HCT116 (cell line): ENCODE results near the gene PNMA6E. TPM values are rescaled to one million over a fixed set of nuclear protein-coding genes. Genes with fewer than 3 reads are reported as not detected.

Source experiments
- ATAC-seq: fragments of 200-7000 bp; cut with Tn5 transposase; 2 replicates; pipeline ENCODE4 v1.9.1; 2020; ENCODE audit warnings: mild to moderate bottlenecking, moderate library complexity
- BruUV-seq: library from RNA; stranded (reverse); fragments of 400-500 nt; replicated peaks from 2 replicates; lab custom pipeline; 2021; lab: Mats Ljungman, UMichigan
- CTCF ChIA-PET: fragments of 300-600 bp; sonication (Branson Sonifier 250); formaldehyde crosslinking; loops from one replicate; lab custom pipeline; 2021; ENCODE audit warnings: antibody characterized with exemption; lab: Charles Lee
- POLR2A ChIA-PET: fragments of 300-600, 350-600 bp; sonication (Branson Sonifier 250); formaldehyde crosslinking; loops from one replicate; lab custom pipeline; 2021; ENCODE audit warnings: antibody characterized with exemption; lab: Charles Lee
- RAD21 ChIA-PET, 2 experiments: fragments of 300-600 bp; sonication (Branson Sonifier 250); formaldehyde crosslinking; loops; one replicate each; lab custom pipeline; 2023; ENCODE audit warnings: low total read pairs in 2 of 2; ENCODE audit not compliant: uncharacterized antibody in 2 of 2, unreplicated experiment in 2 of 2, low non-redundant PET in 1 of 2; lab: Charles Lee
- DNase-seq: peaks from one replicate; pipeline ENCODE4 v3.0.0-alpha.2; 2010; ENCODE audit warnings: low read depth, low spot score
- H2AFZ ChIP-seq: fragments of 200-600 bp; shearing (Covaris generic), sonication (generic); 2 replicates; pipeline ENCODE4 v1.6.1; 2017; ENCODE audit warnings: low read depth, mixed run types, mixed read lengths, antibody characterized with exemption, low read length; ENCODE audit not compliant: poor library complexity, severe bottlenecking
- H3K27ac ChIP-seq: 2 replicates; pipeline ENCODE4 v1.5.1; 2012; ENCODE audit warnings: low read depth, low read length
- H3K27me3 ChIP-seq: fragments of 200-600 bp; sonication (generic); 2 replicates; pipeline ENCODE4 v1.6.1; 2016; ENCODE audit warnings: mixed run types, low read length, mixed read lengths; ENCODE audit not compliant: insufficient read depth
- H3K36me3 ChIP-seq, 2 experiments: fragments of 200-500 bp in 1 of 2; fragments of 200-600 bp in 1 of 2; sonication (Bioruptor generic) in 1 of 2; sonication (generic) in 1 of 2; 2 replicates each; pipeline versions ENCODE4 v1.5.1 to v1.6.1; 2014 to 2016; ENCODE audit warnings: low read length in 2 of 2, inconsistent platforms in 1 of 2, mixed read lengths in 1 of 2, mixed run types in 1 of 2; ENCODE audit not compliant: insufficient read depth in 2 of 2, control insufficient read depth in 1 of 2
- H3K4me1 ChIP-seq, 2 experiments: fragments of 200-600 bp in 1 of 2; sonication (generic) in 1 of 2; 2 replicates each; pipeline versions ENCODE4 v1.5.1 to v1.6.1; 2012 to 2017; ENCODE audit warnings: low read length in 2 of 2, inconsistent platforms in 1 of 2, mild to moderate bottlenecking in 1 of 2, mixed read lengths in 1 of 2, mixed run types in 1 of 2, moderate library complexity in 1 of 2; ENCODE audit not compliant: insufficient read depth in 2 of 2, control insufficient read depth in 1 of 2
- H3K4me2 ChIP-seq: fragments of 200-600 bp; sonication (generic); 2 replicates; pipeline ENCODE4 v1.6.1; 2017; ENCODE audit warnings: mixed run types, low read length, mixed read lengths
- H3K4me3 ChIP-seq, 2 experiments: fragments of 200-600 bp in 1 of 2; sonication (generic) in 1 of 2; replicated peaks in 1 of 2; 2 replicates each; pipeline ENCODE4 v1.5.1; 2011 to 2016; ENCODE audit warnings: low read length in 2 of 2, control low read depth in 1 of 2, low read depth in 1 of 2, mild to moderate bottlenecking in 1 of 2, mixed read lengths in 1 of 2, mixed run types in 1 of 2
- H3K79me2 ChIP-seq: fragments of 200-600 bp; sonication (generic); 2 replicates; pipeline ENCODE4 v1.6.1; 2017; ENCODE audit warnings: mild to moderate bottlenecking, mixed run types, low read length, moderate library complexity, mixed read lengths; ENCODE audit not compliant: insufficient read depth
- H3K9ac ChIP-seq: fragments of 200-600 bp; sonication (generic); 2 replicates; pipeline ENCODE4 v1.6.1; 2016; ENCODE audit warnings: low read length, mixed read lengths
- H3K9me2 ChIP-seq: fragments of 200-600 bp; sonication (generic), shearing (Covaris generic); 2 replicates; pipeline ENCODE4 v1.6.1; 2017; ENCODE audit warnings: mixed run types, mild to moderate bottlenecking, moderate library complexity; ENCODE audit not compliant: insufficient read depth
- H3K9me3 ChIP-seq, 2 experiments: fragments of 200-500 bp in 1 of 2; fragments of 200-600 bp in 1 of 2; sonication (Bioruptor generic) in 1 of 2; sonication (generic) in 1 of 2; 2 replicates each; pipeline ENCODE4 v1.6.1; 2014 to 2017; ENCODE audit warnings: low read length in 2 of 2, mixed read lengths in 2 of 2, inconsistent platforms in 1 of 2, low read depth in 1 of 2, mild to moderate bottlenecking in 1 of 2, mixed run types in 1 of 2, moderate library complexity in 1 of 2; ENCODE audit not compliant: control insufficient read depth in 1 of 2, insufficient read depth in 1 of 2
- H4K20me1 ChIP-seq: fragments of 200-600 bp; sonication (generic), shearing (Covaris generic); 2 replicates; pipeline ENCODE4 v1.6.1; 2017; ENCODE audit warnings: mixed run types, mild to moderate bottlenecking, moderate library complexity; ENCODE audit not compliant: insufficient read depth
- ATF3 ChIP-seq: IDR thresholded peaks from 2 replicates; pipeline ENCODE4 v1.6.1; 2012
- CEBPB ChIP-seq: IDR thresholded peaks from 2 replicates; pipeline ENCODE4 v1.6.1; 2012; ENCODE audit warnings: low read depth
- ELF1 ChIP-seq: IDR thresholded peaks from 2 replicates; pipeline ENCODE4 v1.6.1; 2012; ENCODE audit warnings: low read depth, borderline replicate concordance
- EZH2 ChIP-seq: fragments of 200-600 bp; sonication (generic); IDR thresholded peaks from 2 replicates; pipeline ENCODE4 v1.6.1; 2017; ENCODE audit warnings: antibody characterized with exemption, mixed run types
- EZH2phosphoT487 ChIP-seq: fragments of 200-600 bp; IDR thresholded peaks from 2 replicates; pipeline ENCODE4 v1.6.1; 2018; ENCODE audit warnings: antibody characterized with exemption, borderline replicate concordance
- FOSL1 ChIP-seq: IDR thresholded peaks from 2 replicates; pipeline ENCODE4 v1.6.1; 2012; ENCODE audit warnings: low read depth
- JUND ChIP-seq: IDR thresholded peaks from 2 replicates; pipeline ENCODE4 v1.6.1; 2012
- POLR2A ChIP-seq: IDR thresholded peaks from 2 replicates; pipeline ENCODE4 v1.7.0; 2011; ENCODE audit warnings: borderline replicate concordance; ENCODE audit not compliant: insufficient read depth, insufficient read length; ENCODE audit errors: extremely low read depth
- POLR2AphosphoS5 ChIP-seq: IDR thresholded peaks from 2 replicates; pipeline ENCODE4 v1.6.1; 2011; ENCODE audit warnings: mild to moderate bottlenecking, low read depth, low read length, moderate library complexity
- REST ChIP-seq: IDR thresholded peaks from 2 replicates; pipeline ENCODE4 v1.6.1; 2012; ENCODE audit warnings: low read depth
- SRF ChIP-seq: IDR thresholded peaks from 2 replicates; pipeline ENCODE4 v1.6.1; 2012; ENCODE audit warnings: low read depth
- TCF7L2 ChIP-seq: IDR thresholded peaks from 2 replicates; pipeline ENCODE4 v1.7.0; 2011; ENCODE audit warnings: borderline replicate concordance, inconsistent platforms; ENCODE audit not compliant: insufficient read depth, insufficient read length; ENCODE audit errors: extremely low read depth
- ZBTB33 ChIP-seq: IDR thresholded peaks from 2 replicates; pipeline ENCODE4 v1.6.1; 2011; ENCODE audit warnings: mild to moderate bottlenecking, low read length, moderate library complexity; ENCODE audit not compliant: insufficient replicate concordance; ENCODE audit errors: extremely low read depth
- ZFX ChIP-seq: fragments of 450-650 bp; IDR thresholded peaks from 2 replicates; pipeline ENCODE4 v1.6.1; 2017
- ZNF274 ChIP-seq: fragments of 200-500 bp; sonication (Bioruptor generic); IDR thresholded peaks from 2 replicates; pipeline ENCODE4 v1.6.1; 2014; ENCODE audit warnings: mild to moderate bottlenecking, low read depth, low read length, inconsistent platforms
- intact Hi-C: fragments of 100-400 bp; cut with micrococcal nuclease; formaldehyde crosslinking; loops from 2 replicates; pipeline ENCODE4 v1.10.0; 2022
- total RNA-seq: library from RNA; stranded (reverse); gene quantifications from one replicate; pipeline ENCODE4 v1.2.1, GENCODE V29; 2021; ENCODE audit not compliant: unreplicated experiment

The PNMA6E gene
- total RNA-seq, 1 experiment from 2014 or later: not detected

GRCh38 chrX:153435845-153436244 lies 34.7 kb upstream of the PNMA6E start (continued):
- TF ChIP-seq ZBTB33 (no peak), TCF7L2 (no peak), CEBPB (no peak), FOSL1 (no peak), JUND (no peak), ZNF274 (no peak), EZH2phosphoT487 (no peak), SRF (no peak)
- TF ChIP-seq, all 23 proteins: peak for 0

- DNase-seq (no peak), ATAC-seq (no peak)
- Histone ChIP-seq H4K20me1 (no peaks in the 10 kb centered on the region), H3K9me2 (no peaks in the 10 kb centered on the region), H3K4me3 (no peak overlapping the region), H3K4me2 (no peak overlapping the region), H3K79me2 (no peaks in the 10 kb centered on the region), H3K27ac (no peak overlapping the region), H3K27me3 (no peaks in the 10 kb centered on the region), H3K9me3 (no peaks in the 10 kb centered on the region), H3K9ac (no peak overlapping the region), H3K4me1 (no peaks in the 10 kb centered on the region), H3K36me3 (no peaks in the 10 kb centered on the region), H2AFZ (no peak overlapping the region)
- BruUV-seq: no TSS peak
- ChIA-PET RAD21 (no interaction called here), CTCF (no interaction called here), POLR2A (no interaction called here)
- TF ChIP-seq ZFX: no peak
- TF ChIP-seq SRF: no peak
- no peak for TF ChIP-seq REST
- no peak for TF ChIP-seq EZH2
- TF ChIP-seq ATF3: no peak
- TF ChIP-seq ELF1: no peak
- TF ChIP-seq JUND: no peak
- no peak for TF ChIP-seq POLR2AphosphoS5
- TF ChIP-seq POLR2A: no peak
- intact Hi-C loops: no loop called here
Measured at GRCh38 chrX:153434801-153435200, 33.7 kb upstream of the PNMA6E start.
